ENCODE measurements around the gene ARHGAP24. TPM values are rescaled to one million over a fixed set of nuclear protein-coding genes. Genes with fewer than 3 reads are reported as not detected.
A peak's percentile ranks its signal among the peaks of the same experiment; 100 is the strongest.
"Not testable (repeated sequence)": the region's sequence is repeated elsewhere in the genome, so short reads cannot be mapped to it uniquely, and the experiment has no call there.

Gene ARHGAP24
- total RNA-seq, 1 donor = 56.6 TPM

DNA sequence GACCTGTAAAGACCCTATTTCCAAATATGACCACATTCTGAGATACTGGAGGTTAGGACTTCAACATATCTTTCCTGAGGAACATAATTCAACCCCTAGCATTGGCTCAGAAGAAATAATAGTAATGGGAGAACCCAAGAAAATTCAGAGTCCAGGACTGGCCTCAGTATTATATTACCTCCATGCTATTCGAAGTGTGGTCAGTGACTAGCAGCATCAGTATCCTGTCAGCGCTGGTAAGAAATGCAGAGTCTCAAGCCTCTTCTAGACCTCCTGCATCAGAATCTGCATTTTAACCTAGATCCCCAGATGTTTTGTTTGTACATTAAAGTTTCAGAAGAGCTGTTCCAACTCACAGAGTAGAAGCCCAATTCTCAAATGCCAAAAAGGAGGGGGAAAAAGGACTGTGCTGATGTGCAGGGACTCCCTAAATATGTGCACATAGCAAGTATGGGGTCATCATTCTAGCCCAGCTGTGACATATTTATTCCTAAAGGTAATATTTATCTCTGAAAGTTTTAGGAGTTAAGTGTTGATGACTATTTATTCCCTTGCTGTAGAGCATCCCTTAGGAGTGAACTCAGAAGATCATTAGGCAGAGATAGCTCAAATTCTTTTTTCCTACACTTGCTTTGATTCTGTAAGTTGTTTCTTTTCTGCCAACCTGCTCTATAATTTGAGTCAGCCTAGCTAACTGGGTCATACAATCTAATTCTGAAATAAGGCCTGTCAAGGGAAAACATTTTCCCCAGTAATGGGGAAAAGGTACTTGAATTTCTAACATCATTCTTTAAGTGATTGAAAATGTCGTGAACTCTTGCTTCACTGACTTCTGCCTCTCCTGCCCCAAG lies 361.9 kb downstream of the ARHGAP24 start:
- H3K4me3 ChIP-seq (ENCODE audit: low read depth, low read length) = no peak overlapping the region
- no peak for DNase-seq (ENCODE audit: low read depth)
- TF ChIP-seq, protein P1, sequence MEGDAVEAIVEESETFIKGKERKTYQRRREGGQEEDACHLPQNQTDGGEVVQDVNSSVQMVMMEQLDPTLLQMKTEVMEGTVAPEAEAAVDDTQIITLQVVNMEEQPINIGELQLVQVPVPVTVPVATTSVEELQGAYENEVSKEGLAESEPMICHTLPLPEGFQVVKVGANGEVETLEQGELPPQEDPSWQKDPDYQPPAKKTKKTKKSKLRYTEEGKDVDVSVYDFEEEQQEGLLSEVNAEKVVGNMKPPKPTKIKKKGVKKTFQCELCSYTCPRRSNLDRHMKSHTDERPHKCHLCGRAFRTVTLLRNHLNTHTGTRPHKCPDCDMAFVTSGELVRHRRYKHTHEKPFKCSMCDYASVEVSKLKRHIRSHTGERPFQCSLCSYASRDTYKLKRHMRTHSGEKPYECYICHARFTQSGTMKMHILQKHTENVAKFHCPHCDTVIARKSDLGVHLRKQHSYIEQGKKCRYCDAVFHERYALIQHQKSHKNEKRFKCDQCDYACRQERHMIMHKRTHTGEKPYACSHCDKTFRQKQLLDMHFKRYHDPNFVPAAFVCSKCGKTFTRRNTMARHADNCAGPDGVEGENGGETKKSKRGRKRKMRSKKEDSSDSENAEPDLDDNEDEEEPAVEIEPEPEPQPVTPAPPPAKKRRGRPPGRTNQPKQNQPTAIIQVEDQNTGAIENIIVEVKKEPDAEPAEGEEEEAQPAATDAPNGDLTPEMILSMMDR (IDR thresholded peaks at IDR 0.05; ENCODE audit: insufficient read depth, low read depth, low read length) = no peak

DNA sequence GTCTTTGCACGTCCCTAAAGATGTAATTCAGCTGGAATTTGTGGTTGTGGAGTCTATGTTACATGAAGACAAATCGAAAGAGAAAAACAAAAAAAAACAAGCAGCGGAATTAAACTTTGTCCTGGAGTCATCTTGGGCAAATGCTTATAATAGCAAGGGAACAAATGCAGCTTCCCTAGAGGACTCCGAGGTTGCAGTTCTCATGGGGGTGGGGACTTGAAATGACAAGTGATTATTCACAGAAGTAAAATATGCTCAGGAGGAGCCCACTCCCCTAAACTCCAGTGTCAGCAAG lies 362.4 kb downstream of the ARHGAP24 start:
- peak; percentile 56 for DNase-seq (ENCODE audit: low read depth)
- H3K4me3 ChIP-seq (ENCODE audit: low read depth, low read length) = no peak overlapping the region
- TF ChIP-seq, protein P1 (IDR thresholded peaks at IDR 0.05; ENCODE audit: insufficient read depth, low read depth, low read length) = no peak

DNA sequence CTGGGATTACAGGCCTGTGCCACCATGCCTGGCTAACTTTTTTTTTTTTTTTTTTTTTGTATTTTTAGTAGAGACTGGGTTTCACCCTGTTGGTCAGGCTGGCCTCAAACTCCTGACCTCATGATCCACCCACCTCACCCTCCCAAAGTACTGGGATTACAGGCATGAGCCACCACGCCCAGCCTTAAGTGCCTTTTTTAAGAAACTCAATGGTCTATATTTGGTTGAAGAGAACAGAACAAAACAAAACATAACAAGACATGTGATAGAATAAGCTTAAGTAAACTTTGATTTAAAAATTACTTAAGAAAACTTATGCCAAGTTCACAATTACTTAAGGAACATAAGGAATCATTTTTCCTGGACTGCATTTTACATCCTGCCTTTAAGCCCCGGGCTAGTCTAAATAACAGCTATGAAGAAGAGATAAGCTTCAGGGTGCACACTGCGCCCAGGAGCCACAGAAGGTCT lies 365.1 kb downstream of the ARHGAP24 start:
- H3K4me3 ChIP-seq (ENCODE audit: low read depth, low read length); DNase-seq (ENCODE audit: low read depth): not testable (repeated sequence)

DNA sequence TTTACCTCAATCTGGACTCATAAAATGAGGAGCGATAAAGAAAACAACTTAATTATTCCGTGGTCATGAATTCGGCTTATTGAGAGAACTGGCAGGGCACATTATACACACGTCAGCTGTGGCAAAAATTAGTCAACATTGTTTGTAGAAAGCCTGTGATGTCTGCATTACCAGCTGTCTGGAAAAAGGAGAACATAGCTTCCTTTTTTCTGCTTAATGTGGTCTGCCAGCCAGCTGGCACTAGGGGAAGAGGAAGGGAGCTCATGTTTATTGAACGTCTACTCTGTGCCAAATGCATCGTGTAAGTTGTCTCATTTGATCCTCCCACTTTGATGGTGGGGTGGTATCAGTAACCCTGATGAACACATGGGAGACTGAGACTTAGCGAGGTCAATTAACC lies 367.6 kb downstream of the ARHGAP24 start:
- H3K4me3 ChIP-seq (ENCODE audit: low read depth, low read length) = no peak overlapping the region
- peak; percentile 47 for DNase-seq (ENCODE audit: low read depth)
- TF ChIP-seq, protein P1 (IDR thresholded peaks at IDR 0.05; ENCODE audit: insufficient read depth, low read depth, low read length) = no peak

DNA sequence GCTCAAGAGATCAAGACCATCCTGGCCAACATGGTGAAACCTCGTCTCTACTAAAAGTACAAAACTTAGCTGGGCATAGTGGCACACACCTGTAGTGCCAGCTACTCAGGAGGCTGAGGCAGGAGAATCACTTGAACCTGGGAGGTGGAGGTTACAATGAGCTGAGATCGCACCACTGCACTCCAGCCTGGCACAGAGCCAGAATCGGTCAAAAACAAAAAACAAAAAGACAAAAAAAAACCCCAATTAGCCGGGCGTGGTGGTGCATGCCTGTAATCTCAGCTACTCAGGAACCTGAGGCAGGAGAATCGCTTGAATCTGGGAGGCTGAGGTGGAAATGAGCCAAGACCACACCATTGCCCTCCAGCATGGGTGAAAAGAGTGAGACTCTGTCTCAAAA lies 378.8 kb downstream of the ARHGAP24 start:
- DNase-seq (ENCODE audit: low read depth); H3K4me3 ChIP-seq (ENCODE audit: low read depth, low read length): not testable (repeated sequence)

DNA sequence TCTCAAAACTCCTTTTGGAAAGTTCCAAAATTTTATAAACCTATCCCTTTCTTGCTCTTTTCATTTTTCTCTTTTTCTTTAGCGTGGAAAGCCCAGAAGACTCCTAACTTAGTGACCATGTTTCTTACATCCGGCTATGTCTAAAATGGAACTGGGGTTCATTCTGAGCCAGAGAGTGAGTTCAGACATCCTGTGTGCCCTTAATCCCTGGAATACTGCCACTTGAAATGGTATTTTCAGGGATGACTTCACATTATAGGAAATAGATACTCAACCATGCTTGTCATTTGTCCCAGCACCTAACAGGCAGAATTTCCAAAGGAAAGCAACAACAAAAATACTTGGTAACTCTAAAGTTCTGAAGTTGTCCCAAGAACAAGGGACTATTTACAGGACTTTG lies 379.6 kb downstream of the ARHGAP24 start:
- H3K4me3 ChIP-seq (ENCODE audit: low read depth, low read length) = no peak overlapping the region
- TF ChIP-seq, protein P1 (IDR thresholded peaks at IDR 0.05; ENCODE audit: insufficient read depth, low read depth, low read length) = no peak
- no peak for DNase-seq (ENCODE audit: low read depth)

DNA sequence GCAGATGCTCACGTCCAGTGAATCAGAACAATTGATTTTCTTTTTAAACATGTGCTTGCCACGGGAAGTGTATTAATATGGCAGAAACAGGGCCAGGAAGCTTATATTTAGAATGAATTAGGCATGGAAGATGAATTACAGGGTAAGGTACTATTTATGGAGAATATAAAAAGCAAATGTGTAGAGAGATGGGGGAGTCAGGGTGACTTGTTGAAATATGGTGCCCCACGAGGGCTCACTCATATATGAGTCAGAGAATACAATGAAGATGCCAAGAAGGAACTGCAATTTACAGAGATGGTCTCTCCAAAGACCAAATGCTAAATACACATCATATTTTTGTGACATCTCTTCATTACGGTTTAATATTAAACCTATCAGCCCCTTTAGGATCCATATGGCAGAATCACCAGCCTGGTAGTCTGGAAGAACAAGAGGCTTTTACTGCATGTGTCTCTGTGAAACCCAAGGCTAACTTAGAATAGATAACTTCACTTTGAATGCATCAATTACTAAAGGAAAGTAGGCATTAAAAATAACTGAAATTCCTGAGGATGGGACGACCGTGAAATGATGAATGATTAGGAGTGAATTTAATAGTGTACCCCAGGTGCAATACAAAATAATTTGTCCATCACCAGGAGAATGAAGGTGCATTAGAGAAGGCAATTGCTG lies 385.3 kb downstream of the ARHGAP24 start:
- DNase-seq (ENCODE audit: low read depth) = no peak
- H3K4me3 ChIP-seq (ENCODE audit: low read depth, low read length) = no peak overlapping the region

More for the DNA sequence above, 385.3 kb downstream of the ARHGAP24 start:
- TF ChIP-seq, protein P1 (IDR thresholded peaks at IDR 0.05; ENCODE audit: insufficient read depth, low read depth, low read length) = no peak
